22Rv1 (cell line): ENCODE data around the gene GSS.

Experiments used
- CTCF ChIP-seq: fragments of 450-650 bp; IDR thresholded peaks from 2 replicates; pipeline ENCODE4 v1.5.1; 2017; ENCODE audit warnings: mild to moderate bottlenecking
- ZFX ChIP-seq: fragments of 450-650 bp; IDR thresholded peaks from 2 replicates; pipeline ENCODE4 v1.6.1; 2017; ENCODE audit warnings: antibody characterized with exemption, borderline replicate concordance

GRCh38 chr20:34964486-34964885 is 8.9 kb upstream of the GSS start:
- no peak for TF ChIP-seq CTCF
- no peak for TF ChIP-seq ZFX
